SIG-M5 (cell line): ENCODE data around the gene CASP10.
"Not testable (repeated sequence)": the region's sequence is repeated elsewhere in the genome, so short reads cannot be mapped to it uniquely, and the experiment has no call there.

Experiments used
- DNase-seq: peaks from one replicate; lab custom pipeline; 2025; lab: John Stamatoyannopoulos, UW

The CASP10 gene, protein sequence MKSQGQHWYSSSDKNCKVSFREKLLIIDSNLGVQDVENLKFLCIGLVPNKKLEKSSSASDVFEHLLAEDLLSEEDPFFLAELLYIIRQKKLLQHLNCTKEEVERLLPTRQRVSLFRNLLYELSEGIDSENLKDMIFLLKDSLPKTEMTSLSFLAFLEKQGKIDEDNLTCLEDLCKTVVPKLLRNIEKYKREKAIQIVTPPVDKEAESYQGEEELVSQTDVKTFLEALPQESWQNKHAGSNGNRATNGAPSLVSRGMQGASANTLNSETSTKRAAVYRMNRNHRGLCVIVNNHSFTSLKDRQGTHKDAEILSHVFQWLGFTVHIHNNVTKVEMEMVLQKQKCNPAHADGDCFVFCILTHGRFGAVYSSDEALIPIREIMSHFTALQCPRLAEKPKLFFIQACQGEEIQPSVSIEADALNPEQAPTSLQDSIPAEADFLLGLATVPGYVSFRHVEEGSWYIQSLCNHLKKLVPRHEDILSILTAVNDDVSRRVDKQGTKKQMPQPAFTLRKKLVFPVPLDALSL

GRCh38 chr2:201182650-201183364 is at the start of gene CASP10:
Gene CASP10 (plus strand): TSS chr2:201183141. CDS start chr2:201185778, 2,637 bp downstream.
- peak; percentile 68 for DNase-seq

DNA sequence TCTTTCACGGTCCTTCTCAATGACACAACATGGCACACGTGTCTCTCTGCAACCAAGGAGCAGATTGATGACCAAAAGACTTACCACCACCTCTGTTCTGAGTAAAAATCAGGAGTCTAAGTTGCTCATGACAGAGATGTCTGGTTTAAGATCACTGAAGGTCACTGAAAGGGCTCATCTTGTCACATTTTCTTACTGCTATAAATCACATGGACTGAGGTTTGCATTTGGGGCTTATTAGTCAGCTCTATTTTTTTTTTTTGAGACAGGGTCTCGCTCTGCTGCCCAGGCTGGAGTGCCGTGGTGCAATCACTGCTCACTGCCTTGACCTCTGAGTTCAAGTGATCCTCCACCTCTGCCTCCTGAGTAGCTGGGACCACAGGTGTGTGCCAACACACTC is 47.6 kb upstream of the CASP10 start:
- DNase-seq: no peak

GRCh38 chr2:201136889-201137321 is 46.0 kb upstream of the CASP10 start:
- DNase-seq: no peak

- no peak for DNase-seq
Measured at GRCh38 chr2:201137505-201138400, 45.2 kb upstream of the CASP10 start.

GRCh38 chr2:201138401-201138970 is 44.5 kb upstream of the CASP10 start:
- DNase-seq: no peak

GRCh38 chr2:201138986-201139781 is 43.8 kb upstream of the CASP10 start:
- not testable (repeated sequence) for DNase-seq

DNA sequence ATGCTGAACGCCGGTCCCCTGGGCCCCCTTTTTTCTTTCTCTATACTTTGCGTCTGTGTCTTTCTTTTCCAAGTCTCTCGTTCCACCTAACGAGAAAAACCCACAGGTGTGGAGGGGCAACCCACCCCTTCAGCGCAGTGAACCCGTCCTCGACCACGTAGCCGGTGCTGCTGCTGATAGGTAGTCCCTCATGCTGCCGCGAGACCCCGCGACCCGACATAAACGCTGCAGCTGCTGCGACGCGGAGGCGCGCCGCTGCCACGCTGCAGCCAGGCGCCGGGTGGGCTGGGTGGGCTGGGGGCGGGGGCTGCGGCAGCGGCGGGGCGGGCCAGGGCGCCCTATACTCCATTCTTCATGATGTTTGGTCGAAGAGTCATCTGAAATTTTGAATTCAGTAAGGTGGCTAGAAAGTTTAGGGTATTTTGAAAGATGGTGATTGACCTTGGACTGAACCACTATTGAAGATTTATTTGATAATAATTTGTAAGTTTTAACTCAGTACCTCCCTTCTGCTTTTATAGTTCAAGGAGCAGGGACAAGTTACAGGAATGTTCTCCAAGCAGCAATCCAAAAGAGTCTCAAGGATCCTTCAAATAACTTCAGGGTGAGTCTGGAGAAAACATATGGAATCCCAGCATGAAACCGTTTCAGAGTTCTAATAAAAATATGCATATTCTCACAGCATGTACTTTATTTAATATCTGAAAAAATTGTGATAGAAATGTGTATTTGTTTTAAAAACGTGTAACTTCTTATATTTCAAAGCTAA is 42.9 kb upstream of the CASP10 start:
- DNase-seq: no peak

DNA sequence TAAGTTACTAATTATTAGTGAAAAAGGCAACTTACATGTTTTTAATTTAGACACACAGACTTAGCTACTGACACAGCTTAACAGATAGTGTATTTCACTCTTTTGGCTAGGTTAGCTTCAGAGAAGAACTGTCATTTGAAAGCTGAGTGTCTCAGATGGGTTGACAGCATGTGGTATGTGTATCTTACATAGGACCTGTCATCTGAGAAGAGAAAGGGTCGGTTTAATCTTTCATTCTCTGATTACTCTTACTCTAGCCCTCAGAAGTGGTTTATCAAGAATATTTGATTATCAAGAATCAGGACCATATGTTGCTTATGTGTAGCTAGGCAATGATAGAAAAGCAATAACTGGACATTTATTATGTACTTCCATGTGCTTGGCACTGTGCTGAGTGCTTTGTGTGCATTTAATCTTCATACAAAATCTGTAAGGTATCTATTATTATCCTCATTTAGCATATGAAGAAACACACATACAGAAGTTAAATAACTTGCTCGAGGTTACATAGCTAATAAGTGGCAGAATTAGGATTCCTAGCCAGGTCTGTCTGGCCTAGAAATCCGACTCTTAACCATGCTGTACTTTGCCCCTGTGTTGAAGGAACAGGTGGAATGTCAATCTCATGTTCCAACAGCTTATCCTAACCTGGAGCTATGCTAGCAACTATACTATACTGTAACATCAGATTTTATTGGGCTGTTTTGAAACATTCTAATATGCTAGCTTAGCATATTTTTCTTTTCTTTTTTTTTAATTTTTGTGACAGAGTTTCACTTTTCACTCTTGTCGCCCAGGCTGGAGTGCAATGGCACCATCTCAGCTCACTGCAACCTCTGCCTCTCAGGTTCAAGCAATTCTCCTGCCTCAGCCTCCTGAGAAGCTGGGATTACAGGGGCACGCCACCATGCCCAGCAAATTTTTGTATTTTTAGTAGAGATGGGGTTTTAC is 38.6 kb upstream of the CASP10 start:
- DNase-seq: no peak

- DNase-seq: no peak
Measured at GRCh38 chr2:201148434-201148990, 34.4 kb upstream of the CASP10 start.

DNA sequence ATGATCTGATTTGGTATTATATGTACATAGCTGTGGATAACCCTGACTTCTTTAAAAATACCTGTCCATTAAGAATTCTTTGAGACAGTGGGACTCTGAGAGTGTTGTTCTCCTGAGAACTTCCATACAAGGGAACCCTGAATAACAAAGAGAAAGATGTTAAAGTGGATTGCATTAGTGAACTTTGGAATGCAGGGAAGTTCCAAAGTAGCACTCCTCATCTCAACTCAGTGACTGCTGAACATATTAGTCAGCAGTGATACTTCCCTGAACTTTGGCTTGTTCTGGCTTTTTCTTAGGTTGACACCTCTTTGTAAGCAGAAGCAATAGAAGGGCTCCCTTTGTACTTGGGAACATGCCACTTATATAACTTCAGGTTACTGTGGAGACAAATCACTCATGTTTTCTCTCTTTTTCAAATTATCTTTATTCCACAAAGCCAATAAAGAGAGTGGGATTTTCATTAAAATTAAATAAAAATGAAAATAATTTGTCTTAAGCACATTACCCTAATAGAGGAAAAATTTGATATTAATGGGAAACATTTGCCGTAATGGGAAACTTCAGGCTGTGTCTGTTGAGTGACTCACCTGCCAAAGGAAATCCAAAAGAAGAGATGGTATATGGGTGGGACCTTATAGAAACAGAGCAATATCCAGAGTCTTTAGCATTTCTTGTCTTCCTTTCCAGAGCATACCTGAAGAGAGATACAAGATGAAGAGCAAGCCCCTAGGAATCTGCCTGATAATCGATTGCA is 33.7 kb upstream of the CASP10 start:
- DNase-seq: no peak

DNA sequence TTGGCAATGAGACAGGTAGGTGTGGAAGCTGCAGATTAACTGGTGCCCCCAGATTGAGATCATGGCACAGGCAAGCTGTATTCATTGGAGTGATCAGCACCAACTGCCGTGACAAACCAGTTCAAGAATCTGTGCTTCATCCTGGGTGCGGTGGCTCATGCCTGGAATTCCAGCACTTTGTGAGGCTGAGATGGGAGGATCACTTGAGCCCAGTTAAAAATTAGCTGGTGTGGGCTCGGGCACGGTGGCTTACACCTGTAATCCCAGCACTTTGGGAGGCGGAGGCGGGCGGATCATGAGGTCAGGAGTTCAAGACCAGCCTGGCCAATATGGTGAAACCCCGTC is 33.1 kb upstream of the CASP10 start:
- not testable (repeated sequence) for DNase-seq

DNA sequence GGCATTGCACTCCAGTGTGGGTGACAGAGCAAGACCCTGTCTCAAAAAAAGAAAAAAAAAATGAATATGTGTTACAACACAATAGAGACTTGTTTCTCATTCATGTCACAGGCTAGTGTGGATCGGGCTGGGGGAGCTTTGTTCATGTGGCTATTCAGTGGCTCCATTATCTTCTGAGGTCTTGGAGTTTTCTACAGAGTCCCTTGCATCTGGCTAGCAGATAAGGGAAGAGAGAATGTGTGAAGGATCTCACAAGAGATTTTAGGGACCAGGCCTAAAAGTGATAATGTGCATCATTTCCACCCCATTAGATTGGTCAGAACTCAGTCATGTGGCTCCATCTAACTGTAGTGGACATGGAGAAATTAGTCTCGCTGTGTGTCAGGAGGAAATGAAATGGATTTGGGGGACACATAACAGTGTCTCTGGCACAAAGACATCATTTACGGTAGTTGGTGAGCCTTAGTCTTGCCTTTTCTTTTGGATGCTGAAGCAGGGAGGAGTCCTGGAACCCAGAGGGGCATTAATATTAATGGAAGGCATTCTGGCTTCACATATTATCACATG is 32.4 kb upstream of the CASP10 start:
- DNase-seq: no peak

GRCh38 chr2:201151127-201151981 is 31.6 kb upstream of the CASP10 start:
- DNase-seq: peak; percentile 83

DNA sequence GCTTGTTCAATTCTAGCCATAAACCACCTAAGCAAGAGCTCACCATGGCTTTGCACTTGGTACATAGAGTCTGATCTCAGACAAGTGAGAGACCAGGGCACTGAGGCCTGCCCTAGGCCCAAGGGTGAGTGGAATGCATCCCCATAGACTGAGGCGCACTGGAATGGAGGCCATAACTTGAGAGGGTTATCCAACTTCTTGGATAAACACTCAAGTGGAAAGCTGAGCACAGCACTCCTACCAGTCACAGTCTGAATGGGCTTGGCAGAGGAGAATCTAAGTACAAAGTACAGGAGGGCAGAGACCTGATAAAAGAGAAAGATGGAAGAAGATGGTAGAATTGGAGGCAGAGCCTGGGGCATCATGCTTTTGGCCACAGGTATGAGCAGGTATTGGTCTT is 30.4 kb upstream of the CASP10 start:
- no peak for DNase-seq

GRCh38 chr2:201152999-201153815 is 29.7 kb upstream of the CASP10 start:
- DNase-seq: no peak
